CD4-positive, alpha-beta memory T cell (primary cell): Measurements from ENCODE around the gene FGR. TPM values are rescaled to one million over a fixed set of nuclear protein-coding genes. Genes with fewer than 3 reads are reported as not detected.

Source experiments
- CTCF ChIA-PET: fragments of 350-600 bp; sonication (Branson Sonifier 250); formaldehyde crosslinking; loops from one replicate; lab custom pipeline; 2021; ENCODE audit warnings: inconsistent platforms; ENCODE audit not compliant: partially characterized antibody; lab: Charles Lee
- POLR2A ChIA-PET: fragments of 350-600 bp; sonication (Branson Sonifier 250); formaldehyde crosslinking; loops from one replicate; lab custom pipeline; 2021; ENCODE audit not compliant: partially characterized antibody; lab: Charles Lee
- DNase-seq, 5 donors: peaks; one replicate each; pipeline versions ENCODE4 v3.0.0 to v3.0.0-alpha.2; 2020 to 2022; ENCODE audit warnings: mixed read lengths in 1 of 5
- H3K27ac ChIP-seq: one replicate; pipeline ENCODE4 v1.7.0; 2013; ENCODE audit warnings: low read depth, low read length
- H3K27me3 ChIP-seq: 2 replicates; pipeline ENCODE4 v1.7.0; 2013; ENCODE audit warnings: mild to moderate bottlenecking, low read length, moderate library complexity; ENCODE audit not compliant: insufficient read depth
- H3K36me3 ChIP-seq: 2 replicates; pipeline ENCODE4 v1.7.0; 2013; ENCODE audit warnings: mild to moderate bottlenecking, low read length, moderate library complexity; ENCODE audit not compliant: insufficient read depth
- H3K4me1 ChIP-seq: 2 replicates; pipeline ENCODE4 v1.7.0; 2013; ENCODE audit warnings: mild to moderate bottlenecking, low read length, moderate library complexity; ENCODE audit not compliant: insufficient read depth
- H3K4me3 ChIP-seq, 2 donors: one replicate each; pipeline ENCODE4 v1.7.0; 2013; ENCODE audit warnings: low read length in 2 of 2, mild to moderate bottlenecking in 1 of 2
- H3K9me3 ChIP-seq, 2 donors: one replicate each; pipeline ENCODE4 v1.7.0; 2013; ENCODE audit warnings: low read length in 2 of 2, control low read depth in 1 of 2; ENCODE audit not compliant: control insufficient read depth in 1 of 2
- H3K27ac Mint-ChIP-seq, 7 donors: one replicate each; pipeline ENCODE4 v1.8.0; 2020 to 2021; ENCODE audit warnings: mixed read lengths in 7 of 7, mild to moderate bottlenecking in 6 of 7, inconsistent platforms in 3 of 7, moderate library complexity in 3 of 7
- H3K27me3 Mint-ChIP-seq, 2 donors: one replicate each; pipeline ENCODE4 v1.8.0; 2020 to 2021; ENCODE audit warnings: mixed read lengths in 2 of 2
- H3K36me3 Mint-ChIP-seq, 2 donors: one replicate each; pipeline ENCODE4 v1.8.0; 2020 to 2021; ENCODE audit warnings: mixed read lengths in 2 of 2, inconsistent platforms in 1 of 2, mild to moderate bottlenecking in 1 of 2
- H3K4me1 Mint-ChIP-seq, 4 donors: one replicate each; pipeline ENCODE4 v1.8.0; 2020 to 2021; ENCODE audit warnings: mixed read lengths in 4 of 4, mild to moderate bottlenecking in 1 of 4
- H3K4me3 Mint-ChIP-seq, 8 donors: one replicate each; pipeline ENCODE4 v1.8.0; 2020 to 2021; ENCODE audit warnings: mixed read lengths in 8 of 8, mild to moderate bottlenecking in 7 of 8, moderate library complexity in 6 of 8, inconsistent platforms in 3 of 8
- H3K9me3 Mint-ChIP-seq, 8 donors: one replicate each; pipeline ENCODE4 v1.8.0; 2020 to 2021; ENCODE audit warnings: mixed read lengths in 8 of 8, mild to moderate bottlenecking in 5 of 8, inconsistent platforms in 3 of 8, moderate library complexity in 1 of 8
- intact Hi-C: fragments of 100-400 bp; cut with micrococcal nuclease; formaldehyde crosslinking; loops from one replicate; pipeline ENCODE4 v1.15.1; 2023
- polyA plus RNA-seq, 2 donors: library from polyadenylated mRNA; unstranded; fragments of 300-500 nt; fragmentation: Illumina TruSeq; gene quantifications; one replicate each; pipeline ENCODE4 v1.2.3, GENCODE V29; 2021
- total RNA-seq, 2 experiments: library from RNA; stranded (reverse); gene quantifications; one replicate each; pipeline ENCODE4 v1.2.3, GENCODE V29; 2021

The FGR gene
- total and polyA plus RNA-seq, 4 experiments from 2014 or later = 0.12 to 2.9 (median 1.4) TPM

- Histone ChIP-seq H3K27me3 (no peaks in the 10 kb centered on the region), H3K4me3 (no peak overlapping the region), H3K4me1 (no peaks in the 10 kb centered on the region), H3K9me3 (no peaks in the 10 kb centered on the region), H3K27ac (no peak overlapping the region), H3K36me3 (no peaks in the 10 kb centered on the region)
- H3K4me3 Mint-ChIP-seq = no peak overlapping the region
- ChIA-PET CTCF (interaction anchor here (1.1 to 2.7 kb wide), 3 partner anchors 12 to 194 kb away, joined by 3 to 8 read pairs (median 8); no protein-coding TSS in a partner anchor), POLR2A (no interaction called here)
- H3K27me3 Mint-ChIP-seq = peaks cover 2 to 4% of the 10 kb centered on the region in 2 donors
- peaks cover 2 to 9% (median 8%) of the 10 kb centered on the region in 4 donors for H3K4me1 Mint-ChIP-seq
- intact Hi-C loops = no loop called here
- no peak for DNase-seq
- H3K36me3 Mint-ChIP-seq = peaks cover 3 to 17% of the 10 kb centered on the region in 2 donors
- peak overlapping the region in 4 of 7 donors; percentile 9 to 55 (median 29) for H3K27ac Mint-ChIP-seq
- no peaks in the 10 kb centered on the region for H3K9me3 Mint-ChIP-seq
These were observed 53.2 kb downstream of the FGR start for GRCh38 chr1:27581823-27582243.

- peaks cover 8 to 31% (median 21%) of the 10 kb centered on the region in 4 donors for H3K4me1 Mint-ChIP-seq
- DNase-seq = no peak
- H3K4me3 Mint-ChIP-seq = no peak overlapping the region
- H3K4me1 ChIP-seq = no peaks in the 10 kb centered on the region
- ChIA-PET POLR2A (no interaction called here), CTCF (interaction anchor here (1.4 to 1.7 kb wide), 2 partner anchors 9 to 20 kb away, joined by 3 to 6 read pairs; no protein-coding TSS in a partner anchor)
- no peak overlapping the region for H3K4me3 ChIP-seq
- H3K27ac Mint-ChIP-seq = no peak overlapping the region
- H3K27me3 Mint-ChIP-seq = peaks cover 2 to 5% of the 10 kb centered on the region in 2 donors
- H3K36me3 ChIP-seq = no peaks in the 10 kb centered on the region
- H3K9me3 Mint-ChIP-seq = no peaks in the 10 kb centered on the region
- no peaks in the 10 kb centered on the region for H3K27me3 ChIP-seq
- intact Hi-C loops = no loop called here
- no peaks in the 10 kb centered on the region for H3K9me3 ChIP-seq
- H3K27ac ChIP-seq = no peak overlapping the region
- peaks cover 3 to 17% of the 10 kb centered on the region in 2 donors for H3K36me3 Mint-ChIP-seq
These were observed 57.3 kb downstream of the FGR start for GRCh38 chr1:27577504-27578188.

GRCh38 chr1:27576806-27577227 lies 58.2 kb downstream of the FGR start:
- POLR2A ChIA-PET = interaction anchor here (0.7 kb wide), 1 partner anchor 21 kb away, joined by 3 read pairs; no protein-coding TSS in a partner anchor

GRCh38 chr1:27575840-27576331 lies 59.1 kb downstream of the FGR start:
- no peaks in the 10 kb centered on the region for H3K27me3 ChIP-seq
- no peak overlapping the region for H3K4me3 ChIP-seq
- intact Hi-C loops = no loop called here
- H3K27ac Mint-ChIP-seq = no peak overlapping the region
- ChIA-PET CTCF (interaction anchor here (1.2 kb wide), 1 partner anchor 15 kb away, joined by 3 read pairs; no protein-coding TSS in a partner anchor), POLR2A (interaction anchor here (0.7 to 1.3 kb wide), 2 partner anchors 20 to 53 kb away, joined by 3 read pairs; no protein-coding TSS in a partner anchor)
- peaks cover 7 to 32% (median 19%) of the 10 kb centered on the region in 4 donors for H3K4me1 Mint-ChIP-seq
- peaks cover 0 to 4% of the 10 kb centered on the region in 2 donors for H3K27me3 Mint-ChIP-seq
- H3K36me3 Mint-ChIP-seq = peaks cover 0 to 9% of the 10 kb centered on the region in 2 donors
- H3K4me3 Mint-ChIP-seq = peak overlapping the region in 4 of 8 donors; percentile 17 to 45 (median 30)
- DNase-seq = no peak
- no peaks in the 10 kb centered on the region for H3K9me3 ChIP-seq
- no peaks in the 10 kb centered on the region for H3K9me3 Mint-ChIP-seq
- no peaks in the 10 kb centered on the region for H3K36me3 ChIP-seq
- no peak overlapping the region for H3K27ac ChIP-seq
- H3K4me1 ChIP-seq = no peaks in the 10 kb centered on the region

More at GRCh38 chr1:27576806-27577227, 58.2 kb downstream of the FGR start:
- Mint-ChIP-seq H3K4me1 (peaks cover 7 to 34% (median 21%) of the 10 kb centered on the region in 4 donors), H3K9me3 (no peaks in the 10 kb centered on the region), H3K27me3 (peaks cover 0 to 5% of the 10 kb centered on the region in 2 donors), H3K27ac (no peak overlapping the region), H3K36me3 (peaks cover 0 to 14% of the 10 kb centered on the region in 2 donors), H3K4me3 (peak overlapping the region in 2 of 8 donors; percentile 29 to 34)
- no peak for DNase-seq
- CTCF ChIA-PET = interaction anchor here (1.2 to 1.7 kb wide), 3 partner anchors 8 to 19 kb away, joined by 3 to 6 read pairs (median 3); no protein-coding TSS in a partner anchor
- intact Hi-C loops = no loop called here
- no peaks in the 10 kb centered on the region for H3K9me3 ChIP-seq
- H3K27ac ChIP-seq = no peak overlapping the region
- no peaks in the 10 kb centered on the region for H3K36me3 ChIP-seq
- H3K27me3 ChIP-seq = no peaks in the 10 kb centered on the region
- H3K4me3 ChIP-seq = no peak overlapping the region
- H3K4me1 ChIP-seq = no peaks in the 10 kb centered on the region

- Mint-ChIP-seq H3K4me3 (no peak overlapping the region), H3K36me3 (peaks cover 0 to 6% of the 10 kb centered on the region in 2 donors), H3K4me1 (peaks cover 8 to 32% (median 19%) of the 10 kb centered on the region in 4 donors), H3K27me3 (peaks cover 0 to 4% of the 10 kb centered on the region in 2 donors), H3K9me3 (no peaks in the 10 kb centered on the region), H3K27ac (no peak overlapping the region)
- Histone ChIP-seq H3K4me1 (no peaks in the 10 kb centered on the region), H3K27ac (no peak overlapping the region), H3K27me3 (no peaks in the 10 kb centered on the region), H3K9me3 (no peaks in the 10 kb centered on the region), H3K36me3 (no peaks in the 10 kb centered on the region), H3K4me3 (no peak overlapping the region)
- POLR2A ChIA-PET = interaction anchor here (1.3 kb wide), 1 partner anchor 52 kb away, joined by 3 read pairs; no protein-coding TSS in a partner anchor
- intact Hi-C loops = no loop called here
- CTCF ChIA-PET = no interaction called here
- DNase-seq = no peak
These were observed 59.8 kb downstream of the FGR start for GRCh38 chr1:27574871-27575831.

- Mint-ChIP-seq H3K9me3 (no peaks in the 10 kb centered on the region), H3K4me1 (peaks cover 11 to 37% (median 21%) of the 10 kb centered on the region in 4 donors), H3K27me3 (peaks cover 0 to 4% of the 10 kb centered on the region in 2 donors), H3K27ac (peak overlapping the region in 5 of 7 donors; percentile 14 to 77 (median 72)), H3K36me3 (peaks cover 0 to 2% of the 10 kb centered on the region in 2 donors), H3K4me3 (peak overlapping the region in 5 of 8 donors; percentile 23 to 65 (median 44))
- ChIA-PET CTCF (interaction anchor here (9.7 kb wide), 1 partner anchor 17 kb away, joined by 93 read pairs; no protein-coding TSS in a partner anchor), POLR2A (interaction anchor here (1.3 kb wide), 1 partner anchor 51 kb away, joined by 3 read pairs; no protein-coding TSS in a partner anchor)
- H3K4me1 ChIP-seq = no peaks in the 10 kb centered on the region
- no peak for DNase-seq
- H3K4me3 ChIP-seq = no peak overlapping the region
- H3K9me3 ChIP-seq = no peaks in the 10 kb centered on the region
- intact Hi-C loops = no loop called here
- H3K27ac ChIP-seq = no peak overlapping the region
- no peaks in the 10 kb centered on the region for H3K27me3 ChIP-seq
- H3K36me3 ChIP-seq = no peaks in the 10 kb centered on the region
These were observed 60.8 kb downstream of the FGR start for GRCh38 chr1:27574001-27574781.
